HG03060 (cell line): ENCODE data around the gene BTBD16.
A peak's percentile ranks its signal among the peaks of the same experiment; 100 is the strongest.

ENCODE experiments used
- ATAC-seq: cut with Tn5 transposase; IDR thresholded peaks from one replicate; pipeline ENCODE4 v1.9.1; 2021; ENCODE audit warnings: low read depth, moderate number of reproducible peaks; ENCODE audit not compliant: unreplicated experiment

Gene BTBD16

DNA sequence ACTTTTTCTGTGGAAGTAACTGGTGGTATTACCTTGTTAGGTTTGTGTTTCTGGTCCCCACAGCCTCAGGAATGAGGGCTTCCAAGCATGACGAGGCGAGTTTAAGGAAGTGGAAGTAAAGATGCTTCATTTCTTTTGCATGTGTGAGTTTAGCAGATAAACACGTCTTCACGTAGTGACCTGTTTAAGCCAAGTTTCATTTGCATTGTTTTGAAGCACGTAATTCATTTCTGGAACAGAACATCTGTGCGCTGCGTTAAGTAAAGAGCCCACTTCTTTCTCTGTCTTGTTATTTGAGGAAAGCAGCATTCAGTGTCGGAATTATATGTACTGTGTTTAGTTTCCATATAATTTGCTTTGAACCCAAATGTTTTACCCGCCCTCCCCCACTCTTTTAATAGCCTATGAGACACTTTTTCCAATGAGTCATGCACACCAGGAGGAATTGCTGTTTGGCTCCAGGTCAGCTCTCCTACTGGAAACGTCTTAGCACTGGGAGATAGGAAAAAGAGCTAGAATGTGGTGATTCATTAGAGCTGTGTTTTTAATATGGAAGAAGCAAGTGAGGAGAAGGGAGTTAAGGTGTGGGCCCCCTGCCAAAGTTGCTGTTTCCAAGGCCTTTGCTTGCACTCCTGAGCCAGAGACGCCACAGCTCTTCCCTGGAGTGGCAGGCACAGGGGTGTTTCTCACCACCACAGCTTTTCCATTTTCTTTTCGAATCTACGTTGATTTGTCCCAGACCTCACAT, 36.7 kb downstream of the BTBD16 start:
- peak; percentile 73 for ATAC-seq

DNA sequence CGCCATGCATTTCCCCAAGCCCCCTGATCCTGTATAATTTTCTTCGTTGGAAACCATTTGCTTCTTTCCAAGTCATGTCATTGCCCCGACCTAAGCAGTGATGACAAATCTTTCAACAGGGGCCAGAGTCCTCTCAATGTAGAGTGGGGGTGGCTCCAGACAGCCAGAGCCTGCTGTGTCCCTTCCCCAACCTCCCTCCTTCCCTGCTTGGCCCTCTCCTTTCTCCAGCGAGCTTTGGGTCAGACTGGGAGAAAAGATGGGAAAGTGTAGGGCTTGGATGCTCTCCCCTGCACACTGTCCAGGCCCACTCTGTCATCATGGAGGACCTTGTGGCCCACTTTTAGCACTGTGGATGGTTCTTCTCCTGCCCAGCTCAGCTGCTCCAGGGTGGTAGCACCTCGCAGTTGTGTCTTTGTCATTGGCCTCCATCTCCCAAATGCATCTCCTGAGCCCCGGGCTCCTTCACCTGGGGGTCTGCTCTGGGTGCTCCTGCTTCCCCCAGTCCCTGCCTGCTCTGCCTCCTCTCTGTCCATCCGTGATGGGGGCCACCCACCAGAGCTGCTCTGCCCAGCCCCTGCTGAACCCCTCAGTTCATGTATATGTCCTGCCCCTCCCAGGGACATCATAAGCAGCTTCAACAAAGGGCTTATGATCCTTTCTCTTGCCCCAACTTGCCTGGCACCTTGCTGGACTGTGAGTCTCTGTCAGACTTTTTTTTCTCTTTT, 37.5 kb downstream of the BTBD16 start:
- ATAC-seq, result no peak

DNA sequence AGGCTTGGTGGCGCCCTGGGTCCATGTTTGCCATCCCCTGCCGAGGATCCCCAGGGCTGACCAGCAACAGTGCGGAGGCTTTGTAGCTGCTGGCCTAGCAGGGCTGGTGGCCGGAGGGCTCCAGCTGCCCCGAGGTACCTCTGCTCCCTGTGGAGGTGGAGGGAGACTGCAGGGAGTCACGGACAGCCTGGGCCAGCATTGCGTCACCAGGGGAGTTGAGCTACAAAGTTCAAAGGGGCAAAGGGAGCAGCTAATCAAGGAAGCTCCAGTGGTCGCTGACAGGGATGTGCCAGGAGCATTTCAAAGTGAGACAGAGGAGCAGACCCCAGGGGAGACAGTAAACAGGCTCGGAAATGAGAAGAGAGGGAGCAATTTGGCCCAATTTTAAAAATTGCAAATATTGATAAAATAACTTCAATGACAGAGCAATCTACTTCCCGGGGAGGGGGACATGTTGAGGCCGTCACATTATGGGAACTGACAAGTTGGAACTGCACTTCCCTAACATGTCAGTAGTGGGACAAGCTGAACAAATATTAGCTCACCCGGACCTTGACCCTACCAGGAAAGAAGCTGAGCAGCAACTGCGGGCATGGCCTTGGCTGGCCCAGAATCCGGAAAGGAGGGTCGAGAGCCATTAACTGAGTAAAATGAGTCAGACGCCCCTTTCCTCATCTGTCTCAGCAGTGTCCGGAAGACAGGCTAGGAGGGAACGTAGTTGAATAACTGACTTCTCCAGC, 39.4 kb downstream of the BTBD16 start:
- ATAC-seq, result no peak

DNA sequence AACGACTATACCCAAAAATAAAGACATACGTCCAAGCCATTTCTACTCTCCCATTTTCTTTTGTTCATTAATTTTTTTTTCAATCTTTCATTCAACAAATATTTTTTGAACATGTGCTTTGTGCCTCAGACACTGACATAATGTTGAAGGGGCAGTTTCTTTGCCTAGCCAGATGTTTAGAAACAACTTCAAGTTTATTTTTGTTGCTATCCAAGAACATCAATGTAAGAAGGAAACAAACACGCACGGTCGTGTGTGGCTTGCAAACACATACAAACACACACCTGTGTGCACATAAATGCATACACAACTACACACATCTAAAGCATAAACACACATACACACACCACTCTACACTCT, 39.9 kb downstream of the BTBD16 start:
- no peak for ATAC-seq

DNA sequence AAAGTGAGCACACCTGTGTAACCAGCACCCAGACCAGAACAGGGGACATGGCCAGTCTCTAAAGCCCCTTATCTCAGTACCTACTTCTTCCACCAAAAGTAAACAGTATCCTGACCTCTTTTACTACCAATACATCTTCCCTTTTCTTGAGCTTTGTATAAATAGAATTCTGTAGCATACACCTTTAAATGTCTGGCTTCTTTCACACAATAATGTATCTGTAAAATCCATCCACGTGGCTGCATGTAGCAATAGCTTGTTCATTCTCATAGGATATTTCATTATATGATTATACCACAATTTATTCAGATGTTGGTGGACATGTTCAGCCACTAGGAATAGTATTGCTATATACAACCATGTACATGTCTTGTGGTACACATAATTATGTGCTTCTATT, 40.6 kb downstream of the BTBD16 start:
- no peak for ATAC-seq

DNA sequence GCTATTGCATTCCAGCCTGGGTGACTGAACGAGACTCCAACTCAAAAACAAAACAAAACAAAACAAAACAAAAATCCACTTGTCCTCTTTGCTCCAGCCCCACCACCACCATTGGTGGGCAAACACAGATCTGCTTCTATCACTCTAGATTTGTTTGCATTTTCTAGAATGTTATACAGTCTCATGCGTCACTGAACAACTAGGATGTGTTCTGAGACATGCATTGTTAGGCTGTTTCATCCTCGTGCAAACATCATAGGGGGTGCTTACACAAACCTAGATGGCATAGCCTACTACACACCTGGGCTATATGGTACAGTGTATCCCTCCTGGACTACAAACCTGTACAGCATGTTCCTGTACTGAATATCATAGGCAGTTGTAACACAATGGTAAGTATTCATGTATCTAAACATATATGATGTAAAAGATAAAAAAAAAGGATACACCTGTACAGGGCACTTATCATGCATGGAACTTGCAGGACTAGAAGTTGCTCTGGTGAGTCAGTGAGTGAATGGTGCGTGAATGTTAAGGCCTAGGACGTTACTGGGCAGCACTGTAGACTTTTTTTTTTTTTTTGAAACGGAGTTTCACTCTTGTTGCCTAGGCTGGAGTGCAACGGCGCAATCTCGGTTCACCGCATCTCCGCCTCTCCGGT, 45.3 kb downstream of the BTBD16 start:
- no peak for ATAC-seq

DNA sequence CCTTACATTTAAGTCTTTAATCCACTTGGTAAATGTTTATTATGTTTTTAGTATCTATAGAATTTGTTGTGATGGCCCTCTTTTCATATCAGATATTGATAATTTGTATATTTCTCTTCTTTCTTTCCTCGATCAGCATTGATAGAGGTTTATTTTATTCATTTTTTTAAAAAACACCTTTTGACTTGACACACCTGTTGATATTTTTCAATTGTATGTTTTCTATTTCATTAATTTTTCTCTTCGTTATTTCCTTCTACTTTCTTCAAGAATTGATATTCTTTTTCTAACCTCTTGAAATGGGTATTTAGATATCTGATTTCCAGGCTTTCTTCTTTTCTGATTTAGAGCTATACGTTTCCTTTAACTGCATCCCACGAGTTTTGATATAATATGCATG, 50.9 kb downstream of the BTBD16 start:
- ATAC-seq, result no peak

DNA sequence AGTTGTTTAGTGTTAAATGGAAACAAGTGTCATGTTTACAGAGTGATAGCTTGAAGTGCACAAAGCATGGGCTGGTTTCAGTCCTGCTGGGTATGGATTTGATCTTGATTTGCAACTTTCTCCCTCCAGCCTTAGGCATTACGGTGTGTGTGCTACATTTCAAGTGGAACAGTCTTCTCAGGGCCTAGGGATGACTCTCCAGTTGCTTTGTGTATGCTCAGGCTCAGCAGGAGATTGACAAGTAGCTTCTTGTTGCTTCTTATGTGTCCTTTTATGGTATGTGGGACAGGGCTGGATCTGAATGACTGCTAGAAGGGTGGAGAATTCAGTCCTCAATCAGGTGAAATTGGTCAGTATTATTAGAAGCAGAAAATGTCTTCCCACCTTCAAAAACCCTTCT, 52.1 kb downstream of the BTBD16 start:
- no peak for ATAC-seq

DNA sequence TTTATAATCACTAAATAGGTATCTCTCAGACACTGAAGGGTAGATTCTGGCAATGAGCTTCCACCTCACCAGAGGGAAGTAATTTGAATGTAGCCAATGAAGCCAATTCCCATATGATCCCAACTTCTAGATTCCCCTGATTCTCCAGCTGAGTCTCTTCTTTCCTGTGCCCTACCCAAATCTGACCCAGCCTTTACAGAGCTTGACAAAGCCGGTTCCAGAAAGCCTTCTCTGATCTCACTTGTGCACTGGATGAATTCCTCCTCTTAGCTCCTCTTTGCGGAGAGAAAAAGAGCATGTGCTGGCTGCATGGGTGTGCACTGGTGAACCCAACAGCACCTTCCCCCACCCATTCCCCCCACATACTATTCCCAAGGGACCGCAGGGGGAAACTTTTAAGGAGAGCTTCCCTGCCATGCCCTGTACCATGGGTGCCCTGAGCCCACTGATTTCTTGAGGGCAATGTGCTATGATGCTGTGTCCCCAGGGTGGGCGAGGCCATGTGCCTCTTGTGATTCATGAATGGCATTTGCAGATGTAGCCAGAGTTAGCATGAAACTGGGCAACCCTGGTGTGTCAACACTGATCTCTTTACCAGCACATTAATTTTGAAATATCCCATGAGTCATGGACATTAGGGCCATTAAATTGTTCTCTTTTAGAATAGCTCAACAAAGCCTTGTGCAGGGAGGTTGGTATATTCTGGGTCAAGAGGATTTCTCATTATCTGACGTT, 53.0 kb downstream of the BTBD16 start:
- ATAC-seq, result no peak

DNA sequence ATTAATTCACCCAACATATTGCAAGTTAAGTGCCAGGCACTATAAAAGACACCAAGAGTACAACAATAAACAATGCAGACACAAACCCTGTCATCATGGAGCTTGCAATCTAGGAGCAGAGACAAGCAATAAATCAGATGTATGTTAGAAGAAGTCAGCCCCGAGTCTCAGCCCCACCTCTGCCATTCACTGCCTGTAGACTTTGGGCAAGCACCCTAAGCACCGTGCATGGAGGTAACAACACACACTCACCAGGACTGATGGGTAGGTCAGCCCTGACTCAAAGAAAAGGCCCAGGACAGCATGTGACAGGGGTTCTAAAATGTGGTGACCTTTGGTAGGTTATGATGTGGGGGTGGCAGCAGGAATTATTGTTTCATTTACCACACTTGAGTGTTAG, 54.1 kb downstream of the BTBD16 start:
- ATAC-seq, result no peak

DNA sequence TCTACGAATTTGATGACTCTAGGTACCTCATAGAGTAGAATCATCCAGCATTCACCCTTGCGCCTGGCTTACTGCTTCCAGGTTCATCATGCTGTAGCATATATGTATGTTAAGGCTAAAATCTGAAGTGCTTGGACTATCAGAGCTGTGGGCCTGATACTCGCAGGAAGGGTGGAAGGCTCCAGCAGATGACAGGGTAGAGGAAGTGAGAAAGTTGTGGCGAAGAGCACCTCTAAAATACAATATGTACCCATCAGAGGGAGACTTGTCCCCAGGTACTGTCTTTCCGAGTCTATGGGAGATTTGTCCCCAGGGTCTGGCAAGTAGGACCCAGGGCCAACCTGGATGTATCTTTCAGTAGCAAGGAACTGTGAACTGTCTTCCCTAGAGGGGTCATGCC, 55.3 kb downstream of the BTBD16 start:
- ATAC-seq, result peak; percentile 61

DNA sequence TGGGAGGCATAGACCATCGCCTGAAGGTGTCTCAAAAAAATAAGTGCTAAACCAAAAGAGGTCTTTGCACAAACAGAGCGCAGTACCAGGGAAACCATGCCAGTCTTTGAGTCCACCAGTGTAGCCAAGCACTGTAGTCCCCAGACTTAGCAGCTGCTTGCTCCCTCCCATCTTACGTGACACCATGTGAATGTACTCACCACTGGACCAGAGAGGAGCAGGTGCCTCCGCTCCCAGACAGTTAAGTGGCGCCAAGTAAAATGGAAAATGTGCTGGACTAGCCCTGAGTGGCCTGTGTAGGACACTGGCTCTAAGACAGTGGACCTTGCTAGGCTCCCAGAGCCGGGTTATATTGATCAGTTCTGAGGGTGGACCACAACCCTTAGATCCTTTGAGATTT, 55.7 kb downstream of the BTBD16 start:
- ATAC-seq, result no peak

DNA sequence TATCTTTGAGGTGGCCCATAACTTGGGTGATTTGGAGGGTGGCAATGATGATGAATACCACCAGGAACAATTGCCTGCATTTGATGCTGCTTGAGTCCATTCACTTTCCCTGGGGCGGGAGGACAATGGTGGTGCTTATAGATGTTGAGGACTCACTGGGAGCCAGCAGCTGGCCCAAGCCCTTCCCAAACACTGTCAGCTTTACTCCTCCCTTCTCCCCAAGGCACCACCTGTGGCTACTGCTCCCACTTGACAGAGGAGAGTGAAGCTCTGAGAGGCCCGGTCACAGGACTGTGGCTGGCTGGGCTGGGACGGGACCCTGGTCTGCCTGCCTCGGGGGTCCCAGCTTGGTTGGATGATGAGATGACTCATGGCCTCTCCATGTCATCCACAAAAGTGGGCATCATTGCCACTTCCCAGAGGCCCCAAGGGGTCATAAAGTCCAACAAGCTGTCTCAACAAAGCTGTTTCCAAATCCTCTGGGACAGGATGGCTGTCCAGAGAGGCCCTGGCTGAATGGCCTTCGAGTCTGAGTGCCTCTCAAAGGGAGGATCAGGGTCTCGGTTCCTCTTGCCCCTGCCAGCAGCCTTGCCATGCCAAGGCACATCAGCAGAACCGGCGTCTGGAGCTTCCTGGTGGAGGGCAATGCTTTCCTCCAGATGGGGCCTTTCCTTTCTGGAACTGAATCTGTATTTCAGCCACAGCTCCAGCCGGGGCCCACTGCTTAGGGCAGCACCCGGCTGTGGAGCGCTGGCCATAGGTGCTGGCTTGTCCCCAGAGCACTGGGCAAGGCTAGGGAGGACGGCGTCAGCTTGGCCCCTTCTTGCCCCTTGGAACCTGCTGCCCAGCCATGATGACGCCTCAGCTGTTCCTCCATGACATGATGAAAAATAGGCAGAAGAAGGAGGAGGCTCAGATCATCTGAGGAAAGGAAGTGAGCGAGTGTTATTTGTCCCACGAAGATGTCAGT, 56.4 kb downstream of the BTBD16 start:
- ATAC-seq, result no peak

DNA sequence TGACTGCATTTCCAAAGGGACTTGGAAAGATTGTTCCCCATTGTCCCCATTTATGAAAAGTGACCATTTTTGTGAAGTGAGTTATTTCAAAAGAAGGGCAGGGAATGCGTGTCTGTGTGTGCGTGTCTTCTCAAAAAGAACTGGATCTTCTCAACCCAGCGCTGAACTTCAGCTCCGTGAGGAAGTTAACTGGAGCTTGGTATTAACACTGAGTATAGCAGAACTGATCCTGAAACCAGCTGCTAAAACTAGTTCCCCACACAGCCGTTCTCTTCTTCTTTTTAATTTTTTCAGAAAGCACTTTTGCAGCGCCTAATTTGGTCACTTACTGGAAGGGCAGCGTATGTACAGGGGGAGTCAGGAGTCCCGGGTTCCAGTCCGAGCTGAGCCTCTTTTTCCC, 57.6 kb downstream of the BTBD16 start:
- ATAC-seq, result no peak

DNA sequence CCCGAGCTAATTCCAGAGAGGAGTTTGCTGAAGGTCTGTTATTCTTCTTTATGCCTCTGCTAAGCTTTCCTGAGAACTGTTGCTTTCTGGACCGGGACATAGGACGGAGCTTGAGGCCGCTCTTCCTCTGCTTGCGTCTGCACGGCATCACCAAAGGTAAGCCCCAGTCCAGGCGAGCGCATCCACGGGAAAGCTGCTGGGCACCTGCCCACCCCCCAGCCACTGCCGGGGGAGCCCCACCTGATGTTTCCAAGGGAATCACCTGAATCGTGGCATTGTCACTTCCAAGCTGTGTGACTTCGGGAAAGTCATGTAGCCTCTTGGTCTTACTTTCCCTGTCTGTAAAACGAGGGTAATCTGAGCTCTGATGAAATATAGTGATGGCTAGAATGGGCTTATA, 58.3 kb downstream of the BTBD16 start:
- ATAC-seq, result no peak

DNA sequence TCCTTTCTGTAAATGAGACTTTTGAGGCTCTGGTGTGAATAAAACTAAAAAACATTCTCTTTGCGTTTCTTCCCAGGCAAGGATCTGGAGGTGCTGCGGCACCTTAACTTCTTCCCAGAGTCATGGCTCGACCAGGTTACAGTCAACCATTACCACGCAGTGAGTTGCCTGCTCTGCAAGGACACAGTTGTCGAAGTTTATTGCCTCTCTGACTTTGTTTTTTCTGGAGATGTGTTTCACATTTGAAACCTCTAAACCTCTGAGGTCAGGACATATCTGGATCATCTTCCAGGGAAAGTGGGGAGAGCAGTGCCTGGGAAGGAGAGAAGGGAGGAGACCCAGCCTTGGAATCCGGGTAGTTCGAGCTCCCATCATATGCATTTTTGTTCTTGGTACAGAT, 60.0 kb downstream of the BTBD16 start:
- ATAC-seq, result no peak

DNA sequence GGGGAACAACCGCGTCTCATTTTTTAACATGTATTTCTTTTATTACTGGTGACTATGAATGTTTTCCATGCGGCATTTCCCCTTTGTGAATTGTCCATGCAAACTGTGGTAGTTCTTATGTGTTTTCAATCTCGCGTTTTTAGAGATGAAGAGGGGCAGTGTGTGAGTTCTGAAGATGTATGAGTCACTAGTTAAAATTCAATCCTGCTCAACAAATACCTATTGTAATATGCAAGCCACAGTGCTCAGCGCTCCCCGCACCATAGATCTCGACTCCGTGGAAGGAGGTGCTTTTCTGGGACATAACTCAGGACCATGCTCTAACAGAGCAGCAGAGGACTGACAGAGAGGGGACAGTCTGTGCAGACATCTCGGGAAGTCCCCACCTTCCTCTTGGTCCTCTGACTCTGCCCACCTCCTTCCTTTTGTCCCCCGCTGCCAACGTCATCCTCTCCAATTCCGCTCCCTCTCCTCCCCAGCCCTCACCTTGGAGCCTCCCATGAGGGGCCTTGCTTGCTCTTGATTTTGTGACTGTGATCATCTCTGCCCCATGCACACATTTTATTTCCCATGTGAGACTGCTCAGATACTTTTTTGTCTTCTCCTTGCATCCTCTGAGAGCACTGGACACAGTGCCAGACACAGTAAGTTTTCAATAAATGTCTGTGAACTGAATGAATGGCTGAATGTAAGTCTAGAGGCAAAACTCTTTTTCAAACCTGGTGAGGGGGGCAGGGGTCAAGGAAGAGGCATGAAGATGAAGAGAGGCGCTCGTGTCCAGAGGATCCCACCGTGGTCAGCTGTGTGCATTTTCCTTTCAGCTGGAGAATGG, 60.7 kb downstream of the BTBD16 start:
- no peak for ATAC-seq

DNA sequence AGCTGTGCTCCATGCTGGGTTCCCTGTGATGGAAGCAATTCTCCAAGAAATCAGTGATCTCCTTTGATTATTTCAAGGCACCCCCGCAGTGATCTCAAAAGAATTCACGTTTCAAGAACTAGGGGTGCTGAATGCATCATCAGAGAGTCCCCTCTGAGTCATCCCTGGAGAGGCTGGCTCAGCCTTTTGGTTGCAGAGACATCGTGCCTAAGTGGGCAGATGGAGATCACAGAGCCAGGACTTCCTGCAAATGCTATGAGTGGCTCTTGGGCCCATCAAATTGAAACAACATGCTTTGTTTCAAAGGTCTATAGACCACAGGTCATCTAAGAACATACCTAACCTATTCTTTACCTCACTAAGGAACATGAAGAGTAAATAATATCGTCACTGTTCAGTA, 61.9 kb downstream of the BTBD16 start:
- no peak for ATAC-seq

DNA sequence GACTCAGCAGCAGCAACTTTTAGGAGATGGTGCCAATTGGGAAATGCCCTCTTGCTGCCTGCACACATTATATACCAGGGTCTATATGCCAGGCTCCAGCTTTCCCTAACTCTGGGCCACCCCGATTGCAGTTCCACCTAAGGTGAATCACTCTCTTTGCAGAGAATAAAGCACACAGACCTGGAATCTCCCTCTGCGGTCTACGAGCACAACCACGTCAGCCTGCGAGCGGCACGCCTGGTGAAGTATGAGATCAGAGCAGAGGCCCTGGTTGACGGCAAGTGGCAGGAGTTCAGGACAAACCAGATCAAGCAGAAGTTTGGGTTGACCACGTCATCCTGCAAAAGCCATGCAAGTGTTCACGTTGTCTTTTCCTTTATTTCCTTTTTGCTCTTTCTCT, 65.2 kb downstream of the BTBD16 start:
- no peak for ATAC-seq
